K562 treated with DMSO at 1 percent for 12 hours (cell line): Measurements from ENCODE around the gene STRADB. TPM values are rescaled to one million over a fixed set of nuclear protein-coding genes. Genes with fewer than 3 reads are reported as not detected.

Experiments used
- total RNA-seq: library from RNA; unstranded; fragments of 300-600 nt; gene quantifications from 2 replicates; pipeline ENCODE4 v1.2.3, GENCODE V29; 2022; ENCODE audit not compliant: insufficient read depth

The STRADB gene
- total RNA-seq = 22.0 and 24.8 TPM in 2 replicates

GRCh38 chr2:201451292-201452057 lies at the start of gene STRADB, which contains the start of gene TRAK2:
STRADB (plus strand) TSS chr2:201451740; CDS start chr2:201454841, 3,101 bp downstream.
TRAK2 (minus strand) TSS chr2:201451458; CDS start chr2:201420507, 30,951 bp downstream.

Other genes starting within 250 kb of the STRADB start
- gene CASP8, start 191.2 kb upstream of the STRADB start, total RNA-seq = 19.7 and 32.3 TPM in 2 replicates
- not detected in 2 replicates for gene FLACC1, start 94.4 kb upstream of the STRADB start, total RNA-seq
- gene TRAK2, start 282 bp upstream of the STRADB start, total RNA-seq = 4.7 and 18.0 TPM in 2 replicates
- 4.7 and 15.6 TPM in 2 replicates for gene TMEM237, start 191.8 kb downstream of the STRADB start, total RNA-seq
- not detected in 2 replicates for gene MPP4, start 246.9 kb downstream of the STRADB start, total RNA-seq